SU-DHL-6 (cell line): ENCODE measurements around the gene RTN4R.

Source experiments
- H2AFZ ChIP-seq: fragments of 200-600 bp; sonication (generic); 2 replicates; pipeline ENCODE4 v1.6.1; 2014; ENCODE audit warnings: low read depth, mild to moderate bottlenecking, moderate library complexity, mixed read lengths, antibody characterized with exemption, low read length; ENCODE audit not compliant: severe bottlenecking
- H3F3A ChIP-seq: fragments of 200-600 bp; shearing (Covaris generic); 2 replicates; pipeline ENCODE4 v1.6.0; 2016; ENCODE audit warnings: antibody characterized with exemption, mild to moderate bottlenecking; ENCODE audit not compliant: insufficient read depth
- H3K27ac ChIP-seq: fragments of 200-600 bp; sonication (generic); 2 replicates; pipeline ENCODE4 v1.5.1; 2016; ENCODE audit warnings: low read depth, mild to moderate bottlenecking, low read length, moderate library complexity, mixed read lengths
- H3K27me3 ChIP-seq: fragments of 200-600 bp; sonication (generic), shearing (Covaris generic); 2 replicates; pipeline ENCODE4 v1.6.0; 2014; ENCODE audit warnings: mild to moderate bottlenecking, low read length
- H3K36me3 ChIP-seq: fragments of 200-600 bp; sonication (generic); 2 replicates; pipeline ENCODE4 v1.6.1; 2014; ENCODE audit warnings: mild to moderate bottlenecking, low read length, mixed read lengths
- H3K4me2 ChIP-seq: fragments of 300-600, 200-600 bp; shearing (Covaris generic), sonication (generic); 2 replicates; pipeline ENCODE4 v1.6.0; 2014; ENCODE audit warnings: low read length, low read depth, mild to moderate bottlenecking; ENCODE audit not compliant: poor library complexity, severe bottlenecking
- H3K4me3 ChIP-seq: fragments of 200-600 bp; sonication (generic); 2 replicates; pipeline ENCODE4 v1.5.1; 2014; ENCODE audit warnings: antibody characterized with exemption, low read length, mild to moderate bottlenecking, mixed read lengths; ENCODE audit not compliant: insufficient read depth, poor library complexity, severe bottlenecking
- H3K79me2 ChIP-seq: fragments of 200-600 bp; sonication (generic); 2 replicates; pipeline ENCODE4 v1.6.1; 2014; ENCODE audit warnings: mild to moderate bottlenecking, low read length, moderate library complexity; ENCODE audit not compliant: insufficient read depth
- H3K9ac ChIP-seq: fragments of 200-600 bp; sonication (generic); 2 replicates; pipeline ENCODE4 v1.7.0; 2014; ENCODE audit warnings: mild to moderate bottlenecking, low read length
- H3K9me2 ChIP-seq: fragments of 200-600 bp; sonication (generic); replicated peaks from 2 replicates; pipeline ENCODE4 v1.6.1; 2014; ENCODE audit warnings: low read length; ENCODE audit not compliant: insufficient read depth
- H3K9me3 ChIP-seq: fragments of 200-600 bp; sonication (generic); 2 replicates; pipeline ENCODE4 v1.6.1; 2014; ENCODE audit warnings: low read length, mixed read lengths; ENCODE audit not compliant: insufficient read depth
- H4K20me1 ChIP-seq: fragments of 200-600 bp; sonication (generic); 2 replicates; pipeline ENCODE4 v1.6.1; 2014; ENCODE audit warnings: low read depth, mild to moderate bottlenecking, antibody characterized with exemption, low read length, moderate library complexity, mixed read lengths
- EZH2phosphoT487 ChIP-seq: fragments of 200-600 bp; sonication (generic), shearing (Covaris generic); conservative IDR thresholded peaks from 2 replicates; pipeline ENCODE4 v1.6.1; 2018; ENCODE audit warnings: mild to moderate bottlenecking, antibody characterized with exemption, low read length, moderate library complexity, mixed read lengths
- TF ChIP-seq, protein P1 (sequence below): fragments of 200-600 bp; sonication (generic); IDR thresholded peaks from one replicate; pipeline ENCODE4 v1.5.1; 2017; ENCODE audit warnings: antibody characterized with exemption, mild to moderate bottlenecking, low read length, moderate library complexity; ENCODE audit not compliant: insufficient read depth, poor library complexity, severe bottlenecking

The RTN4R gene

DNA sequence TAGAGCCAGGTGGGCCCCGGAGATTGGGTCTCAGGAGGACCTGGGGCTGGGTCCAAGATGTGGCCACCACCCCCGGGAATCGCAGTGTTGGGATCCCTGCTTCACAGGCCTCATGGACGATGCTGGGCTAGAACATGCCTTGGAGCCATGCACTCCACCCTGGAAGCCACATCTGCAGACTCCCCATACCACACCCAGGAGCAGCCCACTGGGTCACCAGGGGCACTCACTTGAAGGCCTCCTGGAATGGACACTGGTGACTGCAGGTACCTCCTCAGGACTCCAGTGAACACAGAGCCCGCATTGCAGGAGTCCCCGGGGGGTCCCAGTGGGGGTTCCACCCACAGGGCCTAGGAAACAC is 25.0 kb downstream of the RTN4R start:
- no peaks in the 10 kb centered on the region for H3K36me3 ChIP-seq
- TF ChIP-seq, protein P1, sequence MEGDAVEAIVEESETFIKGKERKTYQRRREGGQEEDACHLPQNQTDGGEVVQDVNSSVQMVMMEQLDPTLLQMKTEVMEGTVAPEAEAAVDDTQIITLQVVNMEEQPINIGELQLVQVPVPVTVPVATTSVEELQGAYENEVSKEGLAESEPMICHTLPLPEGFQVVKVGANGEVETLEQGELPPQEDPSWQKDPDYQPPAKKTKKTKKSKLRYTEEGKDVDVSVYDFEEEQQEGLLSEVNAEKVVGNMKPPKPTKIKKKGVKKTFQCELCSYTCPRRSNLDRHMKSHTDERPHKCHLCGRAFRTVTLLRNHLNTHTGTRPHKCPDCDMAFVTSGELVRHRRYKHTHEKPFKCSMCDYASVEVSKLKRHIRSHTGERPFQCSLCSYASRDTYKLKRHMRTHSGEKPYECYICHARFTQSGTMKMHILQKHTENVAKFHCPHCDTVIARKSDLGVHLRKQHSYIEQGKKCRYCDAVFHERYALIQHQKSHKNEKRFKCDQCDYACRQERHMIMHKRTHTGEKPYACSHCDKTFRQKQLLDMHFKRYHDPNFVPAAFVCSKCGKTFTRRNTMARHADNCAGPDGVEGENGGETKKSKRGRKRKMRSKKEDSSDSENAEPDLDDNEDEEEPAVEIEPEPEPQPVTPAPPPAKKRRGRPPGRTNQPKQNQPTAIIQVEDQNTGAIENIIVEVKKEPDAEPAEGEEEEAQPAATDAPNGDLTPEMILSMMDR, result no peak
- H3K27ac ChIP-seq, result no peak overlapping the region
- H2AFZ ChIP-seq, result no peak overlapping the region
- no peaks in the 10 kb centered on the region for H3K9me3 ChIP-seq
- H4K20me1 ChIP-seq, result no peaks in the 10 kb centered on the region
- no peaks in the 10 kb centered on the region for H3F3A ChIP-seq
- H3K4me2 ChIP-seq, result no peak overlapping the region
- no peaks in the 10 kb centered on the region for H3K9me2 ChIP-seq
- H3K79me2 ChIP-seq, result no peaks in the 10 kb centered on the region
- H3K9ac ChIP-seq, result no peak overlapping the region
- H3K27me3 ChIP-seq, result no peaks in the 10 kb centered on the region
- H3K4me3 ChIP-seq, result no peak overlapping the region

DNA sequence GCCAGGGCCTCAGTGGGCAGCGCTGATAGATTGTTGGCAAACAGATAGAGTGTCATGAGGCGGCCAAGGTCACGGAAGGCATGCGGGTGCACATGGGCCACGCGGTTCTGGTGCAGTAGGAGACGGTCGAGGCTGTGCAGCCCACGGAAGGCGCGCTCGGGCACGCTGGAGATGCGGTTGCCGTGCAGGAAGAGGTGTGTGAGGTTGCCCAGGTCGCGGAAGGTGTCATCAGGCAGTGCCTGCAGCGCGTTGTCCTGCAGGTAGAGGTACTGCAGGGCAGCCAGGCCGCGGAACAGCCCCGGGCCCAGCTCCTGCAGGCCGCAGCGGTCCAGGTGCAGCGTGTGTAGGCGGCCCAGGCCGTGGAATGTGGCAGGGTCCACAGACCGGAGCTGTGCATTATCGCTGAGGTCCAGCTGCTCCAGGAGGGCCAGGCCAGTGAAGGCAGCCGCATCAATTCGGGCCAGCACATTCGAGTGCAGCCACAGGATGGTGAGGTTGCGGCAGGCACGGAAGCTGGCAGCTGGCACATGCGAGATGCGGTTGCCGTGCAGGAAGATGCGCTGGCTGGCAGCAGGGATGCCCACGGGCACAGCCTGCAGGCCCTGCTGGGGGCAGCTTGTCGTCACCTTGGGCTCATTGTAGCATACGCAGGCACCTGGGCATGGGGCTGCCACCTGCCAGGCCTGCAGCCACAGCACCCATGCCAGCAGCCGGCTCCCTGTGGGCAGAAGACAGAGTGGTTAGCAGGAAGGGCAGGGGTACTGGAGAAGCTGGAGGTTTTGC is 25.5 kb downstream of the RTN4R start:
- Histone ChIP-seq H3K4me3 (no peak overlapping the region), H3K79me2 (no peaks in the 10 kb centered on the region), H3K27me3 (no peaks in the 10 kb centered on the region), H2AFZ (no peak overlapping the region), H3K9ac (no peak overlapping the region), H4K20me1 (no peaks in the 10 kb centered on the region), H3F3A (no peaks in the 10 kb centered on the region), H3K27ac (no peak overlapping the region), H3K4me2 (no peak overlapping the region), H3K36me3 (no peaks in the 10 kb centered on the region), H3K9me3 (no peaks in the 10 kb centered on the region), H3K9me2 (no peaks in the 10 kb centered on the region)
- TF ChIP-seq EZH2phosphoT487, result no peak
- TF ChIP-seq, protein P1, result no peak

DNA sequence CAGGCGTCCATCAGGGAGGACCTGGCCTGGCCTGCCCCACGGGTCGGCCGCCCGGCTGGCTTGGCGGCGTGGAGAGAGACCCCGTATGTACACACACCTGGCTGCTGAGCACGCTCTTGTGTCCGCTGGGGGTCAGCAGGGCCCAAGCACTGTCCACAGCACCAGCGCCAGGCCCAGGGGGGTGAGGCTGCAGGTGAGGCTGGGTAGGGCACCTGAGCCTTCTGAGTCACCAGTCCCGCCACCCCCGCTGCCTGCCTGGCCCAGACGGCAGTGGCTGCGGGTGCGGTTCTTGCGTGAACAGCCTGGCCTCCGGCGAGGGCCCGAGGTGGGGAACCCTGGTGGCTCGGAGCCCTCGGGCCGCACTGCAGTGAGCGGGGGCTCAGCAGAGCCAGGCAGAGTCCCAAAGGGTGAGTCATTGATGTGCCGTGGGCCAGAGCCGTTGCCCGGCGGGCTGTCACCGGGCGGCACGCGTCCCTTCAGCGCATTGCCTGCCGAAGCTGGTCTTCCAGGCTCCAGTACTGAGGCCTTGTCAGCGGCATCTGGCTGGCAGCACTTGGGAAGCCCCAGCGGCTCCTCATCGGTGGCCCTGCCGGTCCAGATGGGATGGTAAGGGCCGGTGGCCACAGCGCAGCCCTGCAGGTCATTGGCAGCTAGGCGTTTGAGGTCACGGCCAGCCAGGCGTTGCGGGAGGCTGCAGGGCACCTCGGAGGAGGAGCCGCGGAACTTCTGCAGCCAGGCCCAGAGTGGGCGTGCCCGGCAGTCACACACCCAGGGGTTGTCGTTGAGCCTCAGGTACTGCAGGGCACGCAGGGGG is 26.3 kb downstream of the RTN4R start:
- TF ChIP-seq, protein P1, result no peak
- TF ChIP-seq EZH2phosphoT487, result no peak
- Histone ChIP-seq H3F3A (no peaks in the 10 kb centered on the region), H3K27ac (no peak overlapping the region)

More for the DNA sequence above, 26.3 kb downstream of the RTN4R start:
- Histone ChIP-seq H3K27me3 (no peaks in the 10 kb centered on the region), H2AFZ (no peak overlapping the region), H3K4me2 (no peak overlapping the region), H4K20me1 (no peaks in the 10 kb centered on the region), H3K9ac (no peak overlapping the region), H3K36me3 (no peaks in the 10 kb centered on the region), H3K4me3 (no peak overlapping the region), H3K79me2 (no peaks in the 10 kb centered on the region), H3K9me2 (no peaks in the 10 kb centered on the region), H3K9me3 (no peaks in the 10 kb centered on the region)
